Ascending aorta (tissue), 2 donors: Measurements from ENCODE around the gene LHFPL3. TPM values are rescaled to one million over a fixed set of nuclear protein-coding genes. Genes with fewer than 3 reads are reported as not detected.

Experiments used
- DNase-seq, 2 donors: peaks; one replicate each; pipeline ENCODE4 v3.0.0-alpha.2; 2019; ENCODE audit warnings: low spot score in 2 of 2
- H3K27ac ChIP-seq, 2 donors: fragments of 200-600 bp; sonication (generic); one replicate each; pipeline ENCODE4 v1.5.1; 2016 to 2017; ENCODE audit warnings: mild to moderate bottlenecking in 1 of 2
- H3K27me3 ChIP-seq: fragments of 200-600 bp; sonication (generic); one replicate; pipeline ENCODE4 v1.5.1; 2017
- H3K36me3 ChIP-seq, 2 donors: fragments of 200-600 bp; sonication (generic); one replicate each; pipeline ENCODE4 v1.5.1; 2016
- H3K4me1 ChIP-seq, 2 donors: fragments of 200-600 bp; sonication (generic); one replicate each; pipeline ENCODE4 v1.5.1; 2016 to 2017; ENCODE audit warnings: mild to moderate bottlenecking in 1 of 2
- H3K4me3 ChIP-seq, 2 donors: fragments of 200-600 bp; sonication (generic); one replicate each; pipeline ENCODE4 v1.5.1; 2016 to 2017; ENCODE audit warnings: mild to moderate bottlenecking in 1 of 2
- H3K9me3 ChIP-seq, 2 donors: fragments of 200-600 bp; sonication (generic); one replicate each; pipeline ENCODE4 v1.5.1; 2016
- CTCF ChIP-seq, 3 experiments: fragments of 200-600 bp in 2 of 3; fragments of 450-650 bp in 1 of 3; sonication (generic) in 2 of 3; IDR thresholded peaks; one replicate each; pipeline ENCODE4 v1.5.1; 2016 to 2019; ENCODE audit warnings: antibody characterized with exemption in 3 of 3, mild to moderate bottlenecking in 1 of 3, moderate library complexity in 1 of 3
- intact Hi-C: fragments of 100-400 bp; cut with DNase I; formaldehyde crosslinking; loops from one replicate; pipeline ENCODE4 v1.15.1; 2023
- total RNA-seq: library from RNA; depleted of rRNA; stranded (reverse); fragments of >200 nt; gene quantifications from one replicate; pipeline ENCODE4 v1.1.0, GENCODE V29; 2016

Gene LHFPL3
- total RNA-seq, 1 donor from 2014 or later = not detected

GRCh38 chr7:104509874-104510273, 181.5 kb downstream of the LHFPL3 start:
- no peak for DNase-seq
- TF ChIP-seq CTCF (IDR thresholded peaks at IDR 0.05) = no peak
- H3K9me3 ChIP-seq = peaks cover 0 to 4% of the 10 kb centered on the region in 2 donors
- intact Hi-C loops = no loop called here
- no peaks in the 10 kb centered on the region for H3K4me1 ChIP-seq
- no peaks in the 10 kb centered on the region for H3K27me3 ChIP-seq
- no peak overlapping the region for H3K4me3 ChIP-seq
- H3K36me3 ChIP-seq = no peaks in the 10 kb centered on the region
- no peak overlapping the region for H3K27ac ChIP-seq

GRCh38 chr7:104524853-104525252, 196.4 kb downstream of the LHFPL3 start:
- Histone ChIP-seq H3K27ac (no peak overlapping the region), H3K4me3 (no peak overlapping the region), H3K27me3 (no peaks in the 10 kb centered on the region), H3K36me3 (no peaks in the 10 kb centered on the region), H3K9me3 (no peaks in the 10 kb centered on the region), H3K4me1 (no peaks in the 10 kb centered on the region)
- TF ChIP-seq CTCF (IDR thresholded peaks at IDR 0.05) = no peak
- intact Hi-C loops = no loop called here
- no peak for DNase-seq

- TF ChIP-seq CTCF (IDR thresholded peaks at IDR 0.05) = no peak
- DNase-seq = no peak
- Histone ChIP-seq H3K27me3 (no peaks in the 10 kb centered on the region), H3K36me3 (no peaks in the 10 kb centered on the region), H3K9me3 (no peaks in the 10 kb centered on the region), H3K4me3 (no peak overlapping the region), H3K27ac (no peak overlapping the region), H3K4me1 (no peaks in the 10 kb centered on the region)
- intact Hi-C loops = no loop called here
Observed at GRCh38 chr7:104528142-104528541, 199.7 kb downstream of the LHFPL3 start.

- H3K36me3 ChIP-seq = no peaks in the 10 kb centered on the region
- no peak for DNase-seq
- H3K27me3 ChIP-seq = no peaks in the 10 kb centered on the region
- intact Hi-C loops = no loop called here
- TF ChIP-seq CTCF (IDR thresholded peaks at IDR 0.05) = no peak
- H3K9me3 ChIP-seq = no peaks in the 10 kb centered on the region
- H3K4me1 ChIP-seq = no peaks in the 10 kb centered on the region
- no peak overlapping the region for H3K27ac ChIP-seq
- H3K4me3 ChIP-seq = no peak overlapping the region
Observed at GRCh38 chr7:104529567-104529966, 201.2 kb downstream of the LHFPL3 start.

- H3K27me3 ChIP-seq = no peaks in the 10 kb centered on the region
- no peak overlapping the region for H3K4me3 ChIP-seq
- no peak for DNase-seq
- no peaks in the 10 kb centered on the region for H3K36me3 ChIP-seq
- intact Hi-C loops = no loop called here
- no peaks in the 10 kb centered on the region for H3K9me3 ChIP-seq
- no peak for TF ChIP-seq CTCF (IDR thresholded peaks at IDR 0.05)
- no peaks in the 10 kb centered on the region for H3K4me1 ChIP-seq
- H3K27ac ChIP-seq = no peak overlapping the region
Observed at GRCh38 chr7:104530251-104530650, 201.8 kb downstream of the LHFPL3 start.

GRCh38 chr7:104534149-104534548, 205.7 kb downstream of the LHFPL3 start:
- no peak overlapping the region for H3K27ac ChIP-seq
- H3K27me3 ChIP-seq = no peaks in the 10 kb centered on the region
- no peaks in the 10 kb centered on the region for H3K9me3 ChIP-seq
- no peak for DNase-seq
- no peaks in the 10 kb centered on the region for H3K36me3 ChIP-seq
- no peaks in the 10 kb centered on the region for H3K4me1 ChIP-seq
- TF ChIP-seq CTCF (IDR thresholded peaks at IDR 0.05) = no peak
- no peak overlapping the region for H3K4me3 ChIP-seq
- intact Hi-C loops = no loop called here
